H9 (cell line): ENCODE data around the gene CAPN6. TPM values are rescaled to one million over a fixed set of nuclear protein-coding genes. Genes with fewer than 3 reads are reported as not detected.

Experiments used
- DNase-seq: peaks from one replicate; pipeline ENCODE4 v3.0.0-alpha.2; 2017
- H2AFZ ChIP-seq: one replicate; pipeline ENCODE4 v1.6.1; 2013; ENCODE audit warnings: mild to moderate bottlenecking, low read length, control low read depth, moderate library complexity
- H2AK5ac ChIP-seq: 2 replicates; pipeline ENCODE4 v1.6.1; 2013; ENCODE audit warnings: low read length, control low read depth, mixed read lengths; ENCODE audit not compliant: insufficient read length
- H2BK120ac ChIP-seq: one replicate; pipeline ENCODE4 v1.6.1; 2013; ENCODE audit warnings: low read depth, mild to moderate bottlenecking, low read length, control low read depth, inconsistent platforms; ENCODE audit not compliant: poor library complexity, severe bottlenecking
- H2BK12ac ChIP-seq: 2 replicates; pipeline ENCODE4 v1.6.1; 2013; ENCODE audit warnings: low read length, control low read depth, mixed read lengths, low read depth; ENCODE audit not compliant: insufficient read length
- H2BK15ac ChIP-seq: 2 replicates; pipeline ENCODE4 v1.6.1; 2013; ENCODE audit warnings: low read depth, low read length, control low read depth
- H2BK20ac ChIP-seq: one replicate; pipeline ENCODE4 v1.6.1; 2013; ENCODE audit warnings: low read depth, mild to moderate bottlenecking, low read length, control low read depth, inconsistent platforms; ENCODE audit not compliant: poor library complexity, severe bottlenecking
- H2BK5ac ChIP-seq: 2 replicates; pipeline ENCODE4 v1.6.1; 2013; ENCODE audit warnings: low read length, control low read depth, mixed read lengths; ENCODE audit not compliant: insufficient read length
- H3K14ac ChIP-seq: 2 replicates; pipeline ENCODE4 v1.6.1; 2013; ENCODE audit warnings: low read length, control low read depth; ENCODE audit not compliant: insufficient read depth
- H3K18ac ChIP-seq: 2 replicates; pipeline ENCODE4 v1.6.1; 2013; ENCODE audit warnings: low read depth, mild to moderate bottlenecking, mixed read lengths, low read length, control low read depth; ENCODE audit not compliant: insufficient read length
- H3K23ac ChIP-seq: 2 replicates; pipeline ENCODE4 v1.6.1; 2013; ENCODE audit warnings: low read length, control low read depth, mixed read lengths, low read depth; ENCODE audit not compliant: insufficient read length
- H3K23me2 ChIP-seq: 2 replicates; pipeline ENCODE4 v1.6.1; 2013; ENCODE audit warnings: low read depth, mild to moderate bottlenecking, mixed read lengths, low read length, control low read depth; ENCODE audit not compliant: insufficient read length, poor library complexity, severe bottlenecking
- H3K27ac ChIP-seq: 2 replicates; pipeline ENCODE4 v1.5.1; 2013; ENCODE audit warnings: low read length, control low read depth, mixed read lengths, low read depth; ENCODE audit not compliant: insufficient read length
- H3K27me3 ChIP-seq: 2 replicates; pipeline ENCODE4 v1.6.1; 2013; ENCODE audit warnings: low read length, control low read depth, inconsistent platforms; ENCODE audit not compliant: insufficient read depth
- H3K4ac ChIP-seq: 2 replicates; pipeline ENCODE4 v1.6.1; 2013; ENCODE audit warnings: low read depth, mild to moderate bottlenecking, control low read depth, inconsistent platforms, low read length, moderate library complexity
- H3K4me1 ChIP-seq: 2 replicates; pipeline ENCODE4 v1.6.1; 2013; ENCODE audit warnings: low read length, control low read depth, inconsistent platforms; ENCODE audit not compliant: insufficient read depth
- H3K4me2 ChIP-seq: 2 replicates; pipeline ENCODE4 v1.6.1; 2013; ENCODE audit warnings: low read length, control low read depth, mixed read lengths; ENCODE audit not compliant: insufficient read length, insufficient read depth
- H3K56ac ChIP-seq: 2 replicates; pipeline ENCODE4 v1.6.1; 2013; ENCODE audit warnings: low read depth, mild to moderate bottlenecking, mixed read lengths, low read length, control low read depth; ENCODE audit not compliant: insufficient read length
- H3K79me1 ChIP-seq: 2 replicates; pipeline ENCODE4 v1.6.1; 2013; ENCODE audit warnings: low read depth, mild to moderate bottlenecking, moderate library complexity, low read length, control low read depth, inconsistent platforms; ENCODE audit not compliant: insufficient read depth, poor library complexity, severe bottlenecking
- H3K79me2 ChIP-seq: 2 replicates; pipeline ENCODE4 v1.6.1; 2013; ENCODE audit warnings: low read length, control low read depth, inconsistent platforms; ENCODE audit not compliant: insufficient read depth
- H3K9ac ChIP-seq: 2 replicates; pipeline ENCODE4 v1.6.1; 2013; ENCODE audit warnings: low read length, control low read depth, mixed read lengths; ENCODE audit not compliant: insufficient read length; ENCODE audit errors: extremely low read depth
- H3K9me3 ChIP-seq: one replicate; pipeline ENCODE4 v1.6.1; 2013; ENCODE audit warnings: low read depth, low read length, inconsistent platforms; ENCODE audit not compliant: control insufficient read depth
- H3T11ph ChIP-seq: one replicate; pipeline ENCODE4 v1.6.1; 2013; ENCODE audit warnings: mild to moderate bottlenecking, low read length, control low read depth, inconsistent platforms
- H4K20me1 ChIP-seq: one replicate; pipeline ENCODE4 v1.6.1; 2013; ENCODE audit not compliant: control insufficient read depth, insufficient read length, insufficient read depth
- H4K5ac ChIP-seq: 2 replicates; pipeline ENCODE4 v1.6.1; 2013; ENCODE audit warnings: low read depth, mild to moderate bottlenecking, mixed read lengths, low read length, control low read depth; ENCODE audit not compliant: insufficient read length
- H4K8ac ChIP-seq: replicated peaks from 2 replicates; pipeline ENCODE4 v1.6.1; 2013; ENCODE audit warnings: low read length, control low read depth, mixed read lengths, low read depth; ENCODE audit not compliant: insufficient read length
- H4K91ac ChIP-seq: 2 replicates; pipeline ENCODE4 v1.6.1; 2013; ENCODE audit warnings: low read depth, mild to moderate bottlenecking, moderate library complexity, mixed read lengths, low read length, control low read depth; ENCODE audit not compliant: insufficient read length
- H3K27ac Mint-ChIP-seq, 3 experiments: 2 replicates in 2 of 3; 3 replicates in 1 of 3; pipeline ENCODE4 v1.8.0; 2020 to 2021; ENCODE audit warnings: mixed read lengths in 3 of 3, mild to moderate bottlenecking in 1 of 3, moderate library complexity in 1 of 3
- H3K27me3 Mint-ChIP-seq: 2 replicates; pipeline ENCODE4 v1.8.0; 2021; ENCODE audit warnings: low read depth, mild to moderate bottlenecking, moderate library complexity, mixed read lengths
- H3K36me3 Mint-ChIP-seq, 3 experiments: 2 replicates in 2 of 3; 3 replicates in 1 of 3; pipeline ENCODE4 v1.8.0; 2020 to 2021; ENCODE audit warnings: low read depth in 3 of 3, mixed read lengths in 3 of 3; ENCODE audit not compliant: insufficient read depth in 1 of 3
- H3K4me1 Mint-ChIP-seq, 2 experiments: 2 replicates each; pipeline ENCODE4 v1.8.0; 2020; ENCODE audit warnings: mixed read lengths in 2 of 2
- H3K4me3 Mint-ChIP-seq, 2 experiments: 2 replicates in 1 of 2; 3 replicates in 1 of 2; pipeline ENCODE4 v1.8.0; 2020 to 2021; ENCODE audit warnings: mild to moderate bottlenecking in 2 of 2, mixed read lengths in 2 of 2, moderate library complexity in 1 of 2
- H3K9me3 Mint-ChIP-seq, 2 experiments: 2 replicates in 1 of 2; 3 replicates in 1 of 2; pipeline ENCODE4 v1.8.0; 2020; ENCODE audit warnings: mild to moderate bottlenecking in 2 of 2, mixed read lengths in 2 of 2, moderate library complexity in 1 of 2
- CTCF ChIP-seq: fragments of 200-600 bp; sonication (generic); conservative IDR thresholded peaks from 3 replicates; pipeline ENCODE4 v1.8.0; 2021; ENCODE audit warnings: antibody characterized with exemption, mild to moderate bottlenecking
- WGBS: extraction: QIAGEN DNeasy Blood & Tissue Kit; methylation state at CpG from one replicate; pipeline ENCODE4 v1.1.7; 2013; ENCODE audit warnings: missing lambda C conversion rate, low lambda C conversion rate, mixed read lengths; ENCODE audit not compliant: insufficient read length; ENCODE audit errors: extremely low coverage; 5-methylcytosine and 5-hydroxymethylcytosine counted together
- total RNA-seq: library from RNA; stranded (reverse); gene quantifications from 2 replicates; pipeline ENCODE4 v1.2.1, GENCODE V29; 2021

Gene CAPN6
- total RNA-seq, 1 experiment from 2014 or later = 7.2 TPM

- no peak for TF ChIP-seq CTCF
- H2AFZ ChIP-seq = no peak overlapping the region
- H3K4ac ChIP-seq = no peak overlapping the region
- H3K79me2 ChIP-seq = no peaks in the 10 kb centered on the region
- no CpG with 5 or more reads among the region's 2 CpGs for WGBS
- no peak overlapping the region for H4K91ac ChIP-seq
- no peaks in the 10 kb centered on the region for H3K9me3 ChIP-seq
- H3K4me2 ChIP-seq = no peak overlapping the region
- H3K27ac ChIP-seq = no peak overlapping the region
- H2BK12ac ChIP-seq = no peak overlapping the region
- no peak overlapping the region for H3K23ac ChIP-seq
- Mint-ChIP-seq H3K36me3 (no peaks in the 10 kb centered on the region), H3K27me3 (no peaks in the 10 kb centered on the region), H3K4me1 (peaks cover 14 to 23% of the 10 kb centered on the region in 2 experiments), H3K9me3 (no peaks in the 10 kb centered on the region), H3K4me3 (no peak overlapping the region), H3K27ac (no peak overlapping the region)
- H3K9ac ChIP-seq = no peak overlapping the region
- no peak overlapping the region for H3K18ac ChIP-seq
- H2BK15ac ChIP-seq = no peak overlapping the region
- H2BK5ac ChIP-seq = no peak overlapping the region
- no peak overlapping the region for H2BK20ac ChIP-seq
- H3T11ph ChIP-seq = no peak overlapping the region
- no peaks in the 10 kb centered on the region for H3K27me3 ChIP-seq
- H3K79me1 ChIP-seq = no peaks in the 10 kb centered on the region
- no peak overlapping the region for H4K5ac ChIP-seq
- no peak for DNase-seq
- no peak overlapping the region for H2AK5ac ChIP-seq
- no peak overlapping the region for H4K8ac ChIP-seq
- H3K14ac ChIP-seq = no peak overlapping the region
- no peaks in the 10 kb centered on the region for H3K23me2 ChIP-seq
- H2BK120ac ChIP-seq = no peak overlapping the region
- no peaks in the 10 kb centered on the region for H3K4me1 ChIP-seq
- no peaks in the 10 kb centered on the region for H4K20me1 ChIP-seq
- no peak overlapping the region for H3K56ac ChIP-seq
These were observed 4.8 kb downstream of the CAPN6 start for GRCh38 chrX:111265486-111265885.
